Anterior cingulate cortex (tissue), 58 donors: Measurements from ENCODE around the gene ZNF346.

Source experiments
- DNase-seq, 58 donors: peaks; one replicate each; lab custom pipeline; 2025; lab: John Stamatoyannopoulos, UW

The ZNF346 gene

DNA sequence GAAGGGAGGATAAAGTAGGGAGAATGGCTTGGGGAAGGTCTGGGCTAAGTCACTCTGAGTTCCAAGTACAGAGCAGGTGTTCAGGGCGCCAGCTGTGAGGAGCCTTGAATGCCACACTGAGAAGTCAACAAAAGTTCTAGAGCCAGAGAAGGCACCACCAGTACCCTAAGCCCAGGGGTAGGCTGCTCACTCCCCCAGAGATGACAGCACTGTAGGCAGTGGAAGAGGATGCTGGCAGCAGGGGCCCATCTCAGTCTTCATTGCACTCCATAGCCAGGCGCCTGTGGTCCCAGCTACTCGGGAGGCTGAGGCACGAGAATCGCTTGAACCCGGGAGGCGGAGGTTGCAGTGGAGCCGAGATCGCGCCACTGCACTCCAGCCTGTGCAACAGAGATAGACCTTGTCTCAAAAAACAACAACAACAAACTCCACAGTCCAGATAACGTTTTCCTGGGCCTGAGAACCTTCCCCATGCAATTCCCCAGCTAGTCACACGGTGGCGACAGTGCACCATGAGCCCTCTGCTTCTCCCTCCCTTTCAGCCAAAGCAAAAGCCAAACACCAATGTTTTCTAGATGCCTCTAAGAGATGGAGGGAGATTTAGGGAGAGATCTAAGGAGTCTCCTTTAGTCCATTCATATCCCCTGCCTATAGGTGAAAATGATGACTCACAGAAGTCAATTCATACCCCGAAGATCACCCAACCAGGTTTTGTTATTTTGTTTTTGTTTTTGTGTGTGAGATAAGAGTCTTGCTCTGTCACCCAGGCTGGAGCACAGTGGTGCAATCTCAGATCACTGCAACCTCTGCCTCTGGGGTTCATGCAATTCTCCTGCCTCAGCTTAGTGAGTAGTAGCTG lies 91.3 kb downstream of the ZNF346 start:
- DNase-seq, result peak in 54 of 58 donors; percentile 20 to 83 (median 56)

DNA sequence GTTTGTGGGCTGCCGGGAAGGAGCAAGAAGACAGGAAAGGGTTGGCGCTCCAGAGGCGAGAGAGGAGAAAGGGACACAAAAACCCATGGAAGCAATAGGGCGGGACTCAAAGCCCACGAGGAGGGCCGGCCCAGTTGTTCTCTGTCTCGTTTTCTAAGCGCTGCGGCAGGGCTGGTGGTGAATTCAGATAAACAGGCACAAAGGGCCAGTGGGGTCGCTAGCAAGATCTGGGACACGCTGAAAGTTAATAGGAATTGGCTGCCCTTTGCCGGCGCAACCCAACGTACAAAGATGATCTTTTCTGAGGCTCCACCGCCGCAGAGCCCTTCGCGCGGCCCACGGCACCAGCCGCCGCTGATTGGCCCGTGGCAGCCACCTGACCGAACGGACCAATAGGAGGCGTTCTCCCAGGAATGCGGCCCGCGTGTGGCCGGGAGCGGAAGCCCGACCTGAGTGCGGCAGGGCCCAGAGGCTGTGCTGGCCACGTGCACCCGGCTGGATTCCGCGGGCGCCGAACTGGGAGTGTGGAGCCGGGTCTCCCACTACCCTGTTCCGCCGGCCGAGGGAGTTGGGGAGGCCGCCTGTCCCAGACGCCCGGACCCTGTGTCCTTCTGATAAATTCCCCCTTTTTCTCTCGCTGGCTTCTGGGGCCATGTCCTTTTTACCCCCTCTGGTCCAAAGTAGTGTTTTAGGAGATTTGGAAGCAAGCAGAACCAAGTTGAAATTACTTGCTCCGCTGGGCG lies 94.3 kb downstream of the ZNF346 start:
- peak in 57 of 58 donors; percentile 34 to 93 (median 83) for DNase-seq

- DNase-seq, result no peak
These were observed 95.0 kb downstream of the ZNF346 start for GRCh38 chr5:177117441-177118045.

- no peak for DNase-seq
These were observed 100.1 kb downstream of the ZNF346 start for GRCh38 chr5:177122566-177122965.

DNA sequence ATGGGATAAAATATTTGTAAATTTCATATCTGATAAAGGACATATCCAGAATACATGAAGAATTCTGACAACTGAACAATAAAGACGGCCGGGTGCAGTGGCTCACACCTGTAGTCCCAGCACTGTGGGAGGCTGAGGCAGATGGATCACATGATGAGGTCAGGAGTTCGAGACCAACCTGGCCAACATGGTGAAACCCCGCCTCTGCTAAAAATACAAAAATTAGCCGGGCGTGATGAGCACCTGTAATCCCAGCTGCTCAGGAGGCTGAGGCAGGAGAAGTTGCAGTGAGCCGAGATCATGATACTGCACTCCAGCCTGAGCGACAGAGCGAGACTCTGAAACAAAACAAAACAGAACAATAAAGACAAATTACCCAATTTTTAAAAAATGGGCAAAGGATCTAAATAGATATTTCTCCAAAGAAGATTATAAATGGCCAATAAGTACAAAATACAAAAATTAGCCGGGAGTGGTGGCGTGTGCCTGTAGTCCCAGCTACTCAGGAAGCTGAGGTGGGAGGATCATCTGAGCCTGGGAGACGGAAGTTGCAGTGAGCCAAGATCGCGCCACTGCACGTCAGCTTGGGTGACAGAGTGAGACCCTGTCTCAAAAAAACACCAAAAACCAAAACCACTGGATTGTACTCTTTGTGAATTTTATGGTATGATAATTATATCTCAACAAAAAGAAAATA lies 101.4 kb downstream of the ZNF346 start:
- no peak for DNase-seq

DNA sequence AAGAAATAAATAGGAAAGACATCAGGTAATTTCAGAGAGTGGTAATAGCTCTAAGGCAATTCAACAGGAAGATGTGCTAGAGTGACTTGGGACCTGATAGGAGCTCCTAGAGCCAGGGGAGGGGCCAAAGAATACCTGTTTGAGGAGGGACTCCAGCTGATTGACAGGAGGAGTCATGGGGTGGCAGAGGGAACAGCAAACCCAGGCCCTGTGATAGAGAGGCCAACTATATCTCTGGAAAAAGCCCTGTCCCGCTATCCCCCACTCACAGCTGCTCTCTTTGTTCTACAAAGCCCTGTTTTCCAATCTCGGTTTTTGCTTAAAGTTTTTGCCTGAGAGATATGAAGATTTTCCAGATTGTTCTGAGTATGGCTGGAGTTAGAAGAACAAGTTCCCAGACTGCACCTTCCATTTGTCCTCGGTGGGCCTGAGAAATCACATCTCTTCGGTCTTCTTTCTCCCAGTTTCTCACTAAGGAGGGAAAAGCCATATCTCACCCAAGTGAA lies 102.0 kb downstream of the ZNF346 start:
- DNase-seq, result no peak

DNA sequence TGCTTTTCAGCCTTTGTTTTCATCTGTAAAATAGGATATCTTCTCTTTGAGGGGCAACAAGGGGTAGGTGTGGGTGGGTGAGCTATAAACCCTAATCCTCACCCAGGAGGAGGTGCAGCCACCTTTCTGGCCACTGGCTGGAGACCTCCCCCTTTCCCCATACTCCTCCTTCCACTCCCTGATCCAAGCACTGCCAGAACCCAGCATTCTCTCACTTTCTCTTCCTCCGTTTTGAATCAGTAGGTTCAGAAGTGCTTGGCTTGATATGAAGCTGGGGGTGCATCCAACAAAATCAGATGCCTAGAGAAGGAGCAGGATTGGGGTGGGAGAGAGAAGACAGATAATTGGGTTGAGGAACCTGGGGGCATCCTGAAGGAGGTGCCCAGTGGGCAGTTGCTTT lies 104.3 kb downstream of the ZNF346 start:
- DNase-seq, result no peak

DNA sequence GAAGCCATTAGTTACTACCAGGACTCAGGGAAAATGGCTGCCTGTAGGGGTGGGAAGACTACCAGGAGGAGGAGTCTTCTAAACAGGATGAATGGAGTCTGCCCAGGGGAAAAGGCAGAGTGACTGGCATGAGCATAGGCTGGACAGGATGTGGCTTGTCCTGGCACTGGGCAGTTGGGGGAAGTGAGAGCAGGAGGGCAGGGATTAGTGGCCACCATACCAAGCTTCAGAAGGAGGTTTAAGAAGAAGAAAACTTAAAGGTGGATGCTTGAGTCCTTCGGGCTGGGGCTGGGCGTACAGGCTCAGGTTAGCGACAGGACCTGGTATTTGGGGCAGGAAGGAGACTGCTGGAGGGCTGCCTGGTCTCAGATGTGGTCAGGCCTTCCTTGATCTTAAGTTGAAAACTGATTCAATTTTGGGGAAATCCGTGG lies 106.1 kb downstream of the ZNF346 start:
- DNase-seq, result no peak

- no peak for DNase-seq
These were observed 107.9 kb downstream of the ZNF346 start for GRCh38 chr5:177130211-177131018.
